HG02970 (cell line): ENCODE data around the gene RPUSD3.
"Not testable (repeated sequence)": the region's sequence is repeated elsewhere in the genome, so short reads cannot be mapped to it uniquely, and the experiment has no call there.

ENCODE experiments used
- ATAC-seq: cut with Tn5 transposase; IDR thresholded peaks from one replicate; pipeline ENCODE4 v1.9.1; 2021; ENCODE audit warnings: mild to moderate bottlenecking, moderate library complexity, moderate number of reproducible peaks; ENCODE audit not compliant: unreplicated experiment, low FRiP score

RPUSD3 gene

GRCh38 chr3:9843715-9844438 lies at the start of gene RPUSD3:
TSS of gene RPUSD3 (minus strand) at chr3:9844008. CDS start at chr3:9843990, 18 bp downstream.
- peak; percentile 93 for ATAC-seq

DNA sequence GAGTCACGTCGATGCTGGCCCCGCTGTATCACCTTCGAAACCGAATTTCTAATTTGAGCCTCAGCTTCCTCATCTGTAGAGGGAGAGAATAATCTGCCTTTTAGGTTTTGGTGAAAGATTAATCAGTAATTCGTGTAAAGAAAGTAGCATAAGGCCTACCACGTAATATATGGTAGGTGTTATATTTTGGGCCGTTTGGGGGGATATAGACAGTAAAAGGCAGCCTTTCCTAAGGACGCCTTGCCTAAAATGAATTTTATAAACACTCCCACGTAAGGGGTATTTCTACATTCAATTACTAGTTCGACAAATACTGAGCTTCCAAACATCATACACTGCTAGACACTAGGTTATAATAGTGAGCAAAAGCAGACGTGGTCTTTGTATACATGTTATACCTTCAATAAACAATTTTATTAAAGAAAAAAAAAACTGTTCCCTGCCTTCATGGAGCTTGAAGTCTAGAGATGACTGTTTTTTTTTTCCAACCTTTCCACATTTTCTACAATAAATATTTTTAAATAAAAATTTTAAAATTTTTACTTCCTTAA lies 47.3 kb upstream of the RPUSD3 start:
- ATAC-seq, result no peak

DNA sequence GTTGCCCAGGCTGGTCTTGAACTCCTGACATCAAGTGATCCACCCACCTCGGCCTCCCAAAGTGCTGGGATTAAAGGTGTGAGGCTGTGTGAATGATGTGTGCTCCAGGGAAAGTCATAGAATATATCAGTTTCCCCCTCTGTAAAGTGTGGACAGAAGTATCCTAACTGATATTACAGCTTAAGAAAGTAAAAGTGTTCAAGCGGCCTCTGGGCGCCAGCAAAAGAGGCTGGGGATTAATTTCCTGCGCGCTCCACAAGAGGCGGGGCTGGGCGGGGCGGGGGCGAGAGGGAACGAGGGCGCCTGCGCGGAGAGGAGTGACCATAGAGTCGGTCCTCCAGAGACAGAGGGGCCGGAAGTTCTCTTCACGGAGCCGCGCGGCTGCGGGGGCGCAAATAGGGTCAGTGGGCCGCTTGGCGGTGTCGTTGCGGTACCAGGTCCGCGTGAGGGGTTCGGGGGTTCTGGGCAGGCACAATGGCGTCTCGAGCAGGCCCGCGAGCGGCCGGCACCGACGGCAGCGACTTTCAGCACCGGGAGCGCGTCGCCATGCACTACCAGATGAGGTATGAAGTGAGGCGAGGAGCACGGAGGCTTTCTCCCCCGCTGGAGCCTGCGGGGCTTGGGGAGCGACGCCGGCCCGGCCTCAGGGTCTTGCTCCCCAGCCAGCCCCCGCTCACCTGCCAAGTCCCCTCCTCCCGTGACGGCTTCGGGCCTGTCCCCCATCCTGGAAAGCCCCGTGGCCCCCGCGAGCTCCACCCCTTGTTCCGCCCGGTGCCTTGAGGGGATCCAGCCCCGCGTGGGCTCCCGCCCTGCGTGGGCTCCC lies 46.7 kb upstream of the RPUSD3 start, which contains the start of gene JAGN1:
TSS of gene JAGN1 (plus strand) at position 362 of the 823 bp plus-strand sequence. CDS start at position 475, 113 bp downstream.
- ATAC-seq, result peak; percentile 78

- no peak for ATAC-seq
Measured at GRCh38 chr3:9889405-9889804, 45.6 kb upstream of the RPUSD3 start.

- ATAC-seq, result no peak
Measured at GRCh38 chr3:9888540-9888939, 44.7 kb upstream of the RPUSD3 start.

- no peak for ATAC-seq
Measured at GRCh38 chr3:9887480-9887879, 43.7 kb upstream of the RPUSD3 start.

GRCh38 chr3:9886328-9886727 lies 42.5 kb upstream of the RPUSD3 start:
- ATAC-seq, result no peak

DNA sequence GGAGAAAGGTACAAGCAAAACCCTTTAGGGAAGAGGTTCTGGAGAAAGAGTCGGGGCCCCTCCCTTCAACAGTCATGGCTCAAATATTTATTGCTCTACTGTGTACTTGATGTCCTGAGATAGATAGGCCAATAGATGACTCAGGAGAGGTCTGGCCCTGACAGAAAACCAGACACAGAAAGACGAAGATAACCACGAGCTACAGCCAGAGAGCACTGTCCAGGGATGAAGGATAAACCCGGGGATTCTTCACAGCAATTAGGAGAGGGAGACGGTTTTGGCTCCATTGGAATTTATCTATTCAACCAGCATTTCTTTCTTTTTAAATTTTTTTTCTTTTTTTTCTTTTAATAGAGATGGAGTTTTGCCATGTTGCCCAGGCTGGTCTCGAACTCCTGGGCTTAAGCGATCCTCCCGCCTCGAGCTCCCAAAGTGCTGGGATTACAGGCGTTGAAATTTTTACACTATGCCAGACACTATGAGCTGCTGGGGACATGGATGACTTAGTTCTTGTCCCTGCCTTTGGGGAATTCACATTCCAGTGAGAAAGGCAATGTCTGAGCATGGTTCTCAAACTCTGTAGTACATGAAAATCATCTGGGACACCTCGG lies 40.9 kb upstream of the RPUSD3 start:
- no peak for ATAC-seq

DNA sequence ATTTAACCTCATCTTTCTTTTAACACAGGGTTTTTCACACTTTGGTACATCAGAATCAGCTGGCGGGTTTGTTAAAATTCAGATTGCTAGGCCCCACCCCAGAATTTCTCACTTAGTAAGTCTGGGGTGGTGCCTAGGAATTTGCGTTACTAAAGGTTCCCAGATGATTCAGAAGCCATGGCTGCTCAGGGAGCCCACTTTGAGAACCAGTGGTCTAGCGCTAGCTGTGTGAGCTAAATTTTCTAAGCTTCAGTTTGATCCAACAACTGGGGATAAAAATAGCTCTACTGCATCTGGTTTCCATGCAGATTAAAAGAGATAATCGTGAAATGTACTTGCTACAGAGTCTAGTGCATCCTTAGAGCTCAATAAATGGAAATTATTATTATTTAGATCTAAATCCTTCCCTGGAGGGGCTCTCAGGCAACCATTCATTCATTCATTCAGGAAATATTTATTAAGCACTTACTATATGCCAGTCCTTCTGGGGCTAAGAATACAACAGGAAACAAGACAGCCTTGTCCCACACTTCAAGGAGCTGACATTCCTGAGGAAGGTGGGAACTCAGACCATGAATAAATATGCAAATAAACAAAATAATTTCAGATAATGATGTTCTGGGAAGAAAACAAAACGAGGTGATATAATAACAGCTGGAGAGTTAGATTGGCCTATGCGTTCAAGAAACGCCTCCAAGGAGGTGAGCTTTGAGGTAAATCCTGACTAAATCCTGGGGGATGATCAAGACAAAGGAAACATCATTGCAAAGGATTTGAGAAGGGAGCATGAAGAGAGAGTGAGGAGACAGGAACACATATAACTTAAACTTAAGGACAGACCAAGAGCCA lies 40.1 kb upstream of the RPUSD3 start:
- ATAC-seq, result no peak

DNA sequence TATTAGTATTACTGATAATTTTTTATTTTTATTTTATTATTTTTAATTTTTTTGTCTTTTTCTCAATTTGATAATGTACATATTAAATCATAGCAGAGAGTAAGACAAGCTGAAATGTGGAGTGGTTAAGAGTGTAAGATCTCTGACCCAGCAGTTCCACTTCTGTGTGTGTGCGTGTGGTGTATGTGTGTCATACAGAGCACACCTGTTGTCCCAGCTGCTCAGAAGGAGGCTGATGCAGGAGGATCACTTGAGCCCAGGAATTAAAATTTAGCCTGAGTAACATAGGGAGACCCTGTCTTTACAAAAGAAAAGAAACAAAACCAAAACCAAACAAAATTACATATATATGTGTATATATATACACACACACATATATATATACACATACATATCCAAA lies 37.6 kb upstream of the RPUSD3 start:
- ATAC-seq, result no peak

GRCh38 chr3:9879830-9880549 lies 36.2 kb upstream of the RPUSD3 start, which contains the start of gene CIDEC:
TSS of gene CIDEC (minus strand) at chr3:9880253. CDS start at chr3:9878486, 1,767 bp downstream.
- no peak for ATAC-seq

DNA sequence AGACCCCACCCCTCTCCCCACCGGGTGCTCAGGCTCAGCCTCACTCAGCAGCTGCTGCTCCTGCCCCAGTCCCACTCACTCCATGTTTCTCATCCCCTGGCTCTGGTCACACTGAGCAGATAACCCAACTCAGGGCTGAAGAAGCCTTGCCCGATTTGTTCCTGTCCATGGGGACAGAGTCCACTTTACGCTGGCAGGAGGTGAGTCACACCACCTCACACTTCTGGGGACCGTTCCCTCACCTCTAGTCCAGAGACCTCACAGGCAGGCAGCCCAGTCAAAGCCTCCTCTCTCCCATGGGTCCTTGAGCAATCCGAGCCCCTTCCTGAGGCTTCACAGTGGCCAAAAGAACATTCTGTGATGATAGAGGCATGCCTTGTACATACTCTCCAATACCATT lies 34.9 kb upstream of the RPUSD3 start:
- no peak for ATAC-seq

DNA sequence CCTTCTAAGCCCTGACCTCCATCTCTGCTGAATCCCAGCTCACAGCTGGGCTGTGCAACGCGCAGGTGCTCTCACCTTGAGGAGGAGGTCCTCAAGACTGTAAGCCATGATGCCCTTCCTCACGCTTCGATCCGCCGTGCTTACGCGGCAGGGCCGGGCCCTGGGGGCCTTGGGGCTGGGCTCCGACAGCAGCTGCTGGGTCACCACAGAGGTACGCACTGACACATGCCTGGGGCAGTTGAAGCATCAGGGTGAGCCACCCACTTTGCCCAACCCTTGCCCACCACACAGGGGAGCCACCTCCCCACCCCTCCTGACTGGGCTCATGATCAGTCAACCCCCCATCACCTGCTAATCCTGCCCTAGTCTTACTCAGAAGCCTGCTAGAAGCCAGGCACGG lies 33.2 kb upstream of the RPUSD3 start:
- no peak for ATAC-seq

GRCh38 chr3:9876255-9876654 lies 32.4 kb upstream of the RPUSD3 start:
- ATAC-seq, result not testable (repeated sequence)

DNA sequence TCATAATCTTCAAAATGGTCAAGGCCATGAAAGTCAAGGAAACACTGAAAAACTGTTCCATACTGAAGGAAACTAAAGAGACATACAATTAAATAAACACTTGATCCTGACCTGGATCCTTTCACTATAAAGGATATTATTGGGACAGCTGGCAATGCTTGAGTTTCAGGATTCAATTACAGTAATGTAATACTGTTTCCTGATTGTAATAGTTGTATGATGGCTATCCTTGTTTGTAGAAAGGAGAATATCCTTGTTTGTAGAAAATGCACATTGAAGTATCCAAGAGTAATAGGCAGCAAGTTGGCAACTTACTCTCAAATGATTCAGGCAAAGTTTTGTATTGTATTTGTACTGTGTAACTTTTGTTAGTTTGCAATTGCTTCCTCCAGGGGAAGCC lies 31.6 kb upstream of the RPUSD3 start:
- no peak for ATAC-seq

- ATAC-seq, result not testable (repeated sequence)
Measured at GRCh38 chr3:9872067-9872466, 28.3 kb upstream of the RPUSD3 start.

- ATAC-seq, result no peak
Measured at GRCh38 chr3:9870978-9871377, 27.2 kb upstream of the RPUSD3 start.

- no peak for ATAC-seq
Measured at GRCh38 chr3:9869955-9870354, 26.1 kb upstream of the RPUSD3 start.

- ATAC-seq, result no peak
Measured at GRCh38 chr3:9867106-9867505, 23.3 kb upstream of the RPUSD3 start.
